ENCODE data around the gene NACC1. TPM values are rescaled to one million over a fixed set of nuclear protein-coding genes. Genes with fewer than 3 reads are reported as not detected.
A peak's percentile ranks its signal among the peaks of the same experiment; 100 is the strongest.

NACC1 gene
- polyA plus RNA-seq, 6 donors from 2014 or later: 0.47 to 1.4 (median 0.67) TPM

DNA sequence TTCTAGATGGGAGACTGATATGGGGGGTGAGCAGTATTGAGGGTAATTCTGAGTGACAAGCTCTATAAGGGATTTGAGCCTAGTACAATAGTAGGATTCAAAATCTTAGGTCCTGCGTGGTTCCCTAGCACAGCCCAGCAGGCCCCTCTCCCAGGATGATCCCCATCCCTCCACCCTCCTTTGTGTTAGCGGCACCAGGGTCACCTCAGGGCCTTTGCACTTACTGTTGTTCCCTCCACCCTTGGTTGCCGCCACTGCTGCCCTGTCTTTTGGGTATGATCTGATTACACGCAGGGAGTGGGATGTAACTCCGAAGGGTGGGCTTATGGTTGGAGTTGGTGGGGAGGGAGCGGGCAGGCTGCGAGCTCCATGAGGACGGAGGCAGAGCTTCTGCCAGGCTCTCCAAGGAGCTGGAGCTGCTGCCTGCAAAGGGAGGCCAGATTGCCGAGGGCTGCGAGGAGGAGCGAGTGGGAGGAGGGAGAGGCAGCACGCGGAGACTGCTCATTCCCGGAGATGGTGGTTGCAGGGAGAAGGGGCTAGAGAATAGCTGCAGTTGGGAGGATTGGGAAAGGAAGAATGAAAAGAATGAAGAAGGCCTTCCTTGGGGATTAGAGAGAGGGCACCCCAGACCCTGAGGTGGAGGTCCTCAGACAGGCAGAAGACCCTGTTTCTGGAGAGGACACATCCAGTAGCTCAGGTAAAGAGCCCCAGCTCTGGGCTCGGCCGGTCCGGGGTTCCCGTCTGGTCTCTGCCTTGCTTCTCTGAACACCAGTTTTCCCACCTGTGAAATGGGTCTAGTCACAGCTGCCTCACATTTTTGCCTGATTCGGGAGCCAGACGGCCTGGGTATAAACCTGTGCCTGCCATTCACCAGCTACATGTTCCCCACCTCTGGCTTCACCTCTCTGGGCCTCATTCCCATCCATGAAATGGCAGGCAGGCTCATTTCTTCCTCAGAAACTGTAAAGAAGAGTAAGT, 5.2 kb downstream of the NACC1 start:
- no peaks in the 10 kb centered on the region for H3K36me3 Mint-ChIP-seq
- no peaks in the 10 kb centered on the region for H3K9me3 Mint-ChIP-seq
- H3K4me3 Mint-ChIP-seq: peak overlapping the region in 1 of 8 donors; percentile 40
- H3K27ac Mint-ChIP-seq: peak overlapping the region in 2 of 6 donors; percentile 32 to 49
- peaks cover 36 to 52% (median 46%) of the 10 kb centered on the region in 3 donors for H3K4me1 Mint-ChIP-seq
- DNase-seq: no peak
- no peaks in the 10 kb centered on the region for H3K27me3 Mint-ChIP-seq
- no peak for ATAC-seq (ENCODE audit: low read depth in 2 of 2)

DNA sequence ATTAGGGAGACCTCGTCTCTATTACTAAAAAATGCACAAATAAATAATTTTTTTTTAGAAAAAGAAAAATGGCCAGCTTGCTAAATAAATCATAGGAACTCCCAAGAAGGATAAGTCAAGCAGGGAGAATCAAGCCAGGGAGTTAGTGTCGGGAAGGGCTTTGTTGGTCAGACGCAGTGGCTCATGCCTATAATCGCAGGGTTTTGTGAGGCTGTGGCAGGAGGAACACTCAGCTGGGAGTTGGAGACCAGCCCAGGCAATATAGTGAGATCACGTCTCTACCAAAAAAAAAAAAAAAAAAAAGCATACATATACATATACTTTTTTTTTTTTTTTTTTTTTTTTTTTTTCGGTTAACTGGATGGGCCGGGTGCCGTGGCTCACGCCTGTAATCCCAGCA, 9.0 kb downstream of the NACC1 start:
- H3K4me1 Mint-ChIP-seq: peaks cover 23 to 29% (median 28%) of the 10 kb centered on the region in 3 donors
- H3K27me3 Mint-ChIP-seq: no peaks in the 10 kb centered on the region
- H3K9me3 Mint-ChIP-seq: no peaks in the 10 kb centered on the region
- H3K36me3 Mint-ChIP-seq: no peaks in the 10 kb centered on the region
- H3K27ac Mint-ChIP-seq: no peak overlapping the region
- ATAC-seq (ENCODE audit: low read depth in 2 of 2) (no peak), DNase-seq (no peak)
- no peak overlapping the region for H3K4me3 Mint-ChIP-seq

DNA sequence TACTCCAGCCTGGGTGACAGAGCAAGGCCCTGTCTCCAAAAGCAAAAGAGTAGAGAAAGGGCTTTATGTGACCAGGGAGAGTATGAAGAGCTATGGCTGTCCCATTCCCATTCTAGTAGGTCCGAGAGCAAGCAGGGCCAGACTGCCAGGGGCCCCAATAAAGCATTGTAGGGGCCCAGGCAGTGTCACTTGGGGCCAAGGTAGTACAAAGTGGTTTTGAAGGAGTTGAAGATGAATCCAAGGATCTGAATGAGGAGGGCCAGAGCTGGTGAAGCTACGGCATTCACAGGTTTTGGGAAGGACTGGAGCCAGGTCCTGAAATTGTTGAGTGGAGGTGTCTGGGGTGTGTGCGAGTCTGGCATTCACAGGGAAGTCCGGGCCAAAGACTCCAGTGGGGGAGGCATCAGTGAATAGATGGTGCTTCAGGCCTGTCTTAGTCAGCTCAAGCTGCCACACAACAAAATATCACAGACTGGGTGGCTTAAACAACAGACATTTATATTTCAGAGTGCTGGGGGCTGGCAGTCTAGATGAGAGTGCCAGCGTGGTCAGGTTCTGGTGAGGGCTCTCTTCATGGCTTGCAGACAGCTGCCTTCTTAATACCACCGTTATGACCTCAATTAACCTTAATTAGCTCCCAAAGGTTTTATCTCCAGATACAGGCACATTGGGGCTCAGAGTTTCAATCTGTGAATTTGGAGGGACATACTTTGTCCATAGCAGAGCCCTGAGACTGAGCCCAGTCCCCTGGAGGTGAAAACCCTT, 9.9 kb downstream of the NACC1 start:
- DNase-seq: no peak
- Mint-ChIP-seq H3K27me3 (no peaks in the 10 kb centered on the region), H3K9me3 (no peaks in the 10 kb centered on the region), H3K4me3 (no peak overlapping the region), H3K27ac (peak overlapping the region in 4 of 6 donors; percentile 54 to 89 (median 70)), H3K4me1 (peaks cover 23 to 26% (median 25%) of the 10 kb centered on the region in 3 donors), H3K36me3 (no peaks in the 10 kb centered on the region)
- ATAC-seq (ENCODE audit: low read depth in 2 of 2): no peak

DNA sequence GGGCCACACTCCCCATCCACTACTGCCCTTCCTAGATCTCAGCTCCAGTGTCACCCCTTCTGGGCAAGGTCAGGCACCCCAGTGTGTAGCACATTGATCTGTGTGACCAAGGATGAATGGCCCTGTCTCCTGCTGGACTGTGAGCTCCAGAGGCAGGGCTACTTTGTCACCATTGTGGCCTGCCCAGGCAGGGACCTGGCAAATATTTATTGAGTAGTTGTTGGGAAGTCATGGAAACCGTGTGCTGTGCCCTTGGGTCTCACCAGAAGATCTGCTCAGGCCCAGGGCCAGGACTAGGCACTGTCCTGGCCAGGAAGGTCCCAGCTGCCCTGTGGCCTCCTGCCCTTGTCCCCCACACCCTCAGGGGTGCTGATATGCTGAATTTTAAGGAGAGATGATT, 10.5 kb downstream of the NACC1 start:
- Mint-ChIP-seq H3K9me3 (no peaks in the 10 kb centered on the region), H3K36me3 (no peaks in the 10 kb centered on the region), H3K27me3 (no peaks in the 10 kb centered on the region), H3K4me3 (no peak overlapping the region), H3K27ac (no peak overlapping the region), H3K4me1 (peaks cover 19 to 30% (median 20%) of the 10 kb centered on the region in 3 donors)
- DNase-seq (no peak), ATAC-seq (ENCODE audit: low read depth in 2 of 2) (no peak)

DNA sequence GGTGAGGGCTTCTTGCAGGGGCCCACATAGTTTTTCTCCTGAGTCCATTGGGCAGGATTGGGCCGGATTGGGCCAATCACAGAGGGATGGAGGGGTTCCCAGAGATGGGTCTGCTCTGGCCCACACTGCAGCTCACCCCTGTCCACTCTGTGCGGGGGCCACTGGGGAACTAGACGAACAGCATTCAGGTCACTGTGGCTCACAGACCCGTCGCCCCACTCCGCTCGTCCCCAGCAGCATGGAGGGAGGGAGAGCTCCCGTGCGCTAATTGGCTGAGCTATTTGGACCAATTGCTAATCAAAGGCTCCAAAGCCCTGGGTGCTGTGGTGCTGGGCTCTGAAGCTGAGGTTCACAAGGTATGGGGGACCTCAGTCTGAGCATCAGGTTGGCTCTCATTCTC, 11.3 kb downstream of the NACC1 start:
- peaks cover 19 to 33% (median 20%) of the 10 kb centered on the region in 3 donors for H3K4me1 Mint-ChIP-seq
- DNase-seq: no peak
- no peak for ATAC-seq (ENCODE audit: low read depth in 2 of 2)
- H3K27me3 Mint-ChIP-seq: no peaks in the 10 kb centered on the region
- H3K9me3 Mint-ChIP-seq: no peaks in the 10 kb centered on the region
- no peak overlapping the region for H3K4me3 Mint-ChIP-seq
- no peaks in the 10 kb centered on the region for H3K36me3 Mint-ChIP-seq
- H3K27ac Mint-ChIP-seq: no peak overlapping the region

DNA sequence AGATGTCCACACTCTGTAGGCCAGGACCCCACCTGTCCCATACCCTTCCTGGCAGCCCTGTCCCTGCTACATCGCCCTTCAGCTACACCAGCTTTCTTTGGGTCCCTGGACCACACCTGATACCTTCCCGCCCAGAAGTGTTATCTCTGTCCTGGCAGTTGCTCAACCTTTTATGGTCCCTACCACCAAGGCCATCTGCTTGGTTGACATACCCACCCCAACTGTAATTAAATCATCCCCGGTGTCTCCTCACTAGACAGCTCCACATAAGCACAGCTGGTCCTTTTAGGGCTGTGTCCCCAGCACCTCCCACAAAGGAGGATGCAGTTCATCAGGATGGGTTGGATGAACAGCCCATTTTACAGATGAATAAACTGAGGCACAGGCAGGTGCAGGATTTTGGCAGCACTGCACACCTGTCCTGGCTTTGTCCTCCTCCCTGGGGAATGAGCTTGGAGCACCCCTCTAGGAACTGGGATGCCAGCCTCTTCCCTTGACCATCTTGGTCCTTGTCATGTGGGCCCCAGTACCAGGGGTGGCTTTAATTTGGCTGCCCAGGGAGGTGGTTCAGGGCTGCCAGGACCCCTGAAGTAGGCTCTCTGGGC, 12.9 kb downstream of the NACC1 start:
- Mint-ChIP-seq H3K4me3 (no peak overlapping the region), H3K27me3 (no peaks in the 10 kb centered on the region), H3K4me1 (peaks cover 19 to 35% (median 20%) of the 10 kb centered on the region in 3 donors), H3K9me3 (no peaks in the 10 kb centered on the region), H3K36me3 (no peaks in the 10 kb centered on the region), H3K27ac (peak overlapping the region in 2 of 6 donors; percentile 59 to 83)
- no peak for ATAC-seq (ENCODE audit: low read depth in 2 of 2)
- DNase-seq: no peak

DNA sequence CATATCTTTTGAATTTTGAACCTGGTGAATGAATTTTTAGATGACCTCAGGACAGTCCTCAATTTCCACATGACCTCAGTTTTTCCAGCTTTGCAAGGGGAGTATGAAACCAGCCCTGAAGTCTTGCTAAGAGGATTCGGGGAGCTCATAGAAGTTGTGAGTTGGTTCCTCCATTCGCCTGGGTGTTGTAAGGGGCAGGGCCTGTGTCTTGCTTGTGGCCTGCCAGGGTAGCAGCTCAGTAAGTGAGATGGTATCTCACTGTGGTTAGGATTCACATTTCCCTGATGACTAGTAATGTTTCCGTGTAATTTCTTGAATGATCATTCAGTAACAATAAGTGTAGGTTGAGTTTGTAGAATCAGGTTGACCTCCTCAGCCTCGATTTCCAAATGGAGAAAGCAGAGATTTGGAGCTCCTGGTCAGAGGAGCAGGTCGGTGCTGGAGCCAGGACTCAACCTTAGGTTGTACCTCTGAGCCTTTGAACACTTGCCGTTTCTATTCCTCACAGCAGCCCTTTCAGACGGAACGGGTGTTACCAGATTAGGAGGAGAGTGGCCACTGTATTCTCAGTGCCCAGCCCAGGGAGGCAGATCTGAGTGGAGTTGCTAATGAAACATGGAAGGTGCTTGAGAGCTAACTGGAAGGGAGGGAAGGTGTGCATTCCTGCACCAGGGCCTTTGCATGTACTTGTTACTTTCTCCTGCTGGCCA, 14.6 kb downstream of the NACC1 start:
- H3K36me3 Mint-ChIP-seq: no peaks in the 10 kb centered on the region
- peaks cover 19 to 32% (median 19%) of the 10 kb centered on the region in 3 donors for H3K4me1 Mint-ChIP-seq
- H3K27ac Mint-ChIP-seq: peak overlapping the region in 2 of 6 donors; percentile 47 to 89
- no peak for DNase-seq
- H3K4me3 Mint-ChIP-seq: no peak overlapping the region
- H3K27me3 Mint-ChIP-seq: no peaks in the 10 kb centered on the region
- H3K9me3 Mint-ChIP-seq: no peaks in the 10 kb centered on the region
- no peak for ATAC-seq (ENCODE audit: low read depth in 2 of 2)

DNA sequence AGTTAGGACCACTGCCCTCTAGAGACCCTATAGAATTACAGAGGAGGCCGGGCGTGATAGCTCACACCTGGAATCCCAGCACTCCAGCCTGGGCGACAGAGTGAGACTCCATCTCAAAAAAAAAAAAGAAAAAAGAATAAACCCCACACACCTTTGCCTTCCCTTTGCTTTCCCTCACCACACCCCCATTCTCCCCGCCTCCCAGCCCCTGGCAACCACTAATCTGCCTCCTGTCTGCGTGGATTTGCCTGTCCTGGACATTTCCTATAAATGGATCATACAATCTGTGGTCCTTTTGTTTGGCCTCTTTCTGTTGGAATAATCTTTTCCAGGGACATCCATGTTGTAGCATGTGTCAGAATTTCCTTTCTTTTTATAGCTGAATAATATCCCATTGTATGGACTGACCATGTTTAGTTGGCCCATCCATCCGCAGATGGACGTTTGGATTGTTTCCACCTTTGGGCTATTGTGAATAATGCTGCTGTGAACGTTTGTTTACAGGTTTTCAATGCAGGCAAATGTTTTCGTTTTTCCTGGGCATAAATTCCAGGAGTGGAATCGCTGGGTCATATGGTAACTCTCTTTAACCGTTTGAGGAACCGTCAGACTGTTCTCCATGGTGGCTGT, 15.3 kb downstream of the NACC1 start:
- ATAC-seq (ENCODE audit: low read depth in 2 of 2) (no peak), DNase-seq (no peak)
- no peaks in the 10 kb centered on the region for H3K9me3 Mint-ChIP-seq
- no peak overlapping the region for H3K4me3 Mint-ChIP-seq
- no peaks in the 10 kb centered on the region for H3K36me3 Mint-ChIP-seq
- H3K4me1 Mint-ChIP-seq: peaks cover 14 to 26% (median 15%) of the 10 kb centered on the region in 3 donors
- no peaks in the 10 kb centered on the region for H3K27me3 Mint-ChIP-seq
- peak overlapping the region in 1 of 6 donors; percentile 12 for H3K27ac Mint-ChIP-seq

DNA sequence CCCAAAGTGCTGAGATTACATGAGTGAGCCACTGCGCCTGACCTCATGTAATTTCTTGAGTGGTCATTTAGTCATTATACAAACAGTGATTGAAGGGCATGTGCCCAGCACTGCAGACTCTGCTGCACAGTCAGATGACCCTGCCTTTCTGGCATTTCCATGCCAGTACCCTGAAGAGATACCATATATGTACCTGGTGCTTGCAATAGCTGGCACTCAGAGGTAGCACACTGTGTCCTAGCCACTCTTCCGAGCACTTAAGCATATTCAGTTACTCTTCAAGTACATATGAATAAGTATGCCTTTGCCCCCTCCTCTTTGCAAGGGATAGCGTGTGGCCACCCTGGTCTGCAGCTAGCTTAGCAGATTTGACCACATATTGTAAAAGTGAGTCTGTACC, 16.6 kb downstream of the NACC1 start:
- no peak overlapping the region for H3K27ac Mint-ChIP-seq

DNA sequence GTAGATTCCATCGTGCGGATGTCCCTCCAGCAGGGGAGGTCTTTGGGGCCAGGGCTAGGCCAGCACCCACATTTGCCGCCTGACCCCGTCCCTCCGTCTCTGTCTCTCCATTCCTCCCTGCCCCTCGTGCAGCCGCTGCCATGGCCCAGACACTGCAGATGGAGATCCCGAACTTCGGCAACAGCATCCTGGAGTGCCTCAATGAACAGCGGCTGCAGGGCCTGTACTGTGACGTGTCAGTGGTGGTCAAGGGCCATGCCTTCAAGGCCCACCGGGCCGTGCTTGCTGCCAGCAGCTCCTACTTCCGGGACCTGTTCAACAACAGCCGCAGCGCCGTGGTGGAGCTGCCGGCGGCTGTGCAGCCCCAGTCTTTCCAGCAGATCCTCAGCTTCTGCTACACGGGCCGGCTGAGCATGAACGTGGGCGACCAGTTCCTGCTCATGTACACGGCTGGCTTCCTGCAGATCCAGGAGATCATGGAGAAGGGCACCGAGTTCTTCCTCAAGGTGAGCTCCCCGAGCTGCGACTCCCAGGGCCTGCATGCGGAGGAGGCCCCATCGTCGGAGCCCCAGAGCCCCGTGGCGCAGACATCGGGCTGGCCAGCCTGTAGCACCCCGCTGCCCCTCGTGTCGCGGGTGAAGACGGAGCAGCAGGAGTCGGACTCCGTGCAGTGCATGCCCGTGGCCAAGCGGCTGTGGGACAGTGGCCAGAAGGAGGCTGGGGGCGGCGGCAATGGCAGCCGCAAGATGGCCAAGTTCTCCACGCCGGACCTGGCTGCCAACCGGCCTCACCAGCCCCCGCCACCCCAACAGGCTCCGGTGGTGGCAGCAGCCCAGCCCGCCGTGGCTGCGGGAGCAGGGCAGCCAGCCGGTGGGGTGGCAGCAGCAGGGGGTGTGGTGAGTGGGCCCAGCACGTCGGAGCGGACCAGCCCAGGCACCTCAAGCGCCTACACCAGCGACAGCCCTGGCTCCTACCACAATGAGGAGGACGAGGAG, 17.3 kb downstream of the NACC1 start:
- H3K27ac Mint-ChIP-seq: no peak overlapping the region
- DNase-seq: no peak
- H3K4me1 Mint-ChIP-seq: peaks cover 10 to 20% (median 14%) of the 10 kb centered on the region in 3 donors
- H3K4me3 Mint-ChIP-seq: peak overlapping the region in 1 of 8 donors; percentile 22
- no peaks in the 10 kb centered on the region for H3K36me3 Mint-ChIP-seq
- no peaks in the 10 kb centered on the region for H3K9me3 Mint-ChIP-seq
- ATAC-seq (ENCODE audit: low read depth in 2 of 2): no peak
- no peaks in the 10 kb centered on the region for H3K27me3 Mint-ChIP-seq

More for the DNA sequence above, 16.6 kb downstream of the NACC1 start:
- DNase-seq: no peak
- Mint-ChIP-seq H3K27me3 (no peaks in the 10 kb centered on the region), H3K36me3 (no peaks in the 10 kb centered on the region), H3K4me3 (peak overlapping the region in 1 of 8 donors; percentile 22), H3K4me1 (peaks cover 10 to 23% (median 14%) of the 10 kb centered on the region in 3 donors), H3K9me3 (no peaks in the 10 kb centered on the region)
- no peak for ATAC-seq (ENCODE audit: low read depth in 2 of 2)

DNA sequence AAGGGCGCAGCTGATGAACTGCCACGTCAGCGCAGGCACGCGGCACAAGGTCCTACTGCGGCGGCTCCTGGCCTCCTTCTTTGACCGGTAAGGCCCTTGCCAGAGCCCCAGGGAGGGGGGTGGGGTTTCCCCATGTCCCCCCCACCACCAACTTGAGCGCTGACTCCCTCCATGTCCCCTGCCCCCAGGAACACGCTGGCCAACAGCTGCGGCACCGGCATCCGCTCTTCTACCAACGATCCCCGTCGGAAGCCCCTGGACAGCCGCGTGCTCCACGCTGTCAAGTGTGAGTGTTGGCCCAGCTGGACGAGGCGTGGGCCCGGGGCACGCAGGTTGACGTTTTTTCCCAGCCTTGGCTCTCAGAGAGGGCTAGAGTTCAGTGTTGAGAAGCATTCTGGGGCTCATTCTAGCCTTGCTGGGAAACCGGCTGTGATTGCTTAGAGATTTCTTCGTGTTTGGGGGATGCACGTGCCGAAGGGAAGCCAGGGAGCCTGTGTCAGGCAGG, 19.3 kb downstream of the NACC1 start:
- no peak overlapping the region for H3K27ac Mint-ChIP-seq
- peak overlapping the region in 1 of 8 donors; percentile 69 for H3K4me3 Mint-ChIP-seq

More for the DNA sequence above, 19.3 kb downstream of the NACC1 start:
- no peaks in the 10 kb centered on the region for H3K9me3 Mint-ChIP-seq
- H3K27me3 Mint-ChIP-seq: no peaks in the 10 kb centered on the region
- ATAC-seq (ENCODE audit: low read depth in 2 of 2): no peak
- H3K36me3 Mint-ChIP-seq: no peaks in the 10 kb centered on the region
- H3K4me1 Mint-ChIP-seq: peaks cover 6 to 15% (median 6%) of the 10 kb centered on the region in 3 donors
- DNase-seq: no peak
